GM21737 (cell line): ENCODE measurements around the gene RHAG.

Source experiments
- ATAC-seq: cut with Tn5 transposase; IDR thresholded peaks from one replicate; pipeline ENCODE4 v1.9.1; 2021; ENCODE audit warnings: mild to moderate bottlenecking, moderate library complexity; ENCODE audit not compliant: unreplicated experiment

The RHAG gene

DNA sequence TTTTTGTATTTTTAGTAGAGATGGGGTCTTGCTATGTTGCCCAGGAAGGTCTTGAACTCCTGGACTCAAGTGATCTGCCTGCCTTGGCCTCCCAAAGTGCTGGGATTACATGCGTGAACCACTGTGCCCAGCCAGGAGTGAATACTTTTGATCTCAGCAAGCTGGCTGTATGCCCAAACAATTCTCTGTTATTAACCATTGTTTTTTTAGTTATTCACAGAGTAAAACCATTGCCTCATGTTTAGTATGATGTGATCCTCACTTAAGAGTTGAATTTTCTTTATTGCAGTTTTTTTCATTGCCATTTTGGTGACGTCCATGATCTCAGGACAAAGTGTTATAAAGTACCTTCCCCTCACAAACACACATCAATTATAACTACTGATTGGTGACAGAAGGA, 71.4 kb downstream of the RHAG start:
- ATAC-seq, result no peak

GRCh38 chr6:49564552-49564951, 72.1 kb downstream of the RHAG start:
- no peak for ATAC-seq

- no peak for ATAC-seq
These were observed 73.4 kb downstream of the RHAG start for GRCh38 chr6:49563006-49563886.

DNA sequence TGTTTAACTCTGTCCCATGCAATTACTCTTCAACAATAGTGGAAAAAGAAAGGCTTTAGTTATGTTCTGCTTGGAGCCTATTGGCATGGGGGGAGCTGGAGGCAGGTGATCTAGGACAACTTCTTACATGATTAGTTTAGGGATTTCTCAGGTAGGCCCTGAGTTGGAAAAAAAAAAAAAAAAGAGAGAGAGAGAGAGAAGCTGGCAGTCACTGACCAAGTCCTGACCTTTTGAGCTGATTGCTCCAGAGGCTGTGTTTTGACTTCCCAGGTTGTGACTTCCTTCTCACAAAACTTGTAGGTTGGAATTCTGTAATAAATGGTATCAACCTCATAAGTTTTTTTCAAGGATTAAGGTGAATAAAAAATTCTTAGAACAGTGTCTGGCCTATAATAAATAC, 78.4 kb downstream of the RHAG start:
- no peak for ATAC-seq

- ATAC-seq, result no peak
These were observed 79.5 kb downstream of the RHAG start for GRCh38 chr6:49557177-49557576.

DNA sequence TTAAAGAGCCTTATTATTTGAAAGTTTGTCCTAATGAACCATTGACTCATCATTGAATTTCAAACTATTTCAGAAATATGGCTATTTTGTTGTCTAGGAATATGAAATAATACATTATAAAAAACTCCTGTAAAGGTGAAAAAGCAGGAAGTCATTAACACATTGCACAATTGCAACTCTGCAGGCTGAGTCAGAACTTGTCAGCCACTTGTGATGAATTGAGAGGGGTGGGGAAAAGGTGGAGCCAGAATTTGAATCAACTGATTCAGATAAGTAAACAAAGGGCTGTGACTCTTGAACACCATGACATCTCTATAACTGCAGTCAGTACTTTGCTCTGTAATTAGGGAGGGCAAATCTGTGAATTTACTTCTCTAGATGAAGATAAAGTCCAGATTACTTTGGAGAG, 80.2 kb downstream of the RHAG start:
- no peak for ATAC-seq

- no peak for ATAC-seq
These were observed 80.7 kb downstream of the RHAG start for GRCh38 chr6:49555951-49556350.
